ENCODE data around the gene KIF26B. TPM values are rescaled to one million over a fixed set of nuclear protein-coding genes. Genes with fewer than 3 reads are reported as not detected.

The KIF26B gene
- total RNA-seq, 2 donors from 2014 or later: 0.12 to 0.13 TPM

DNA sequence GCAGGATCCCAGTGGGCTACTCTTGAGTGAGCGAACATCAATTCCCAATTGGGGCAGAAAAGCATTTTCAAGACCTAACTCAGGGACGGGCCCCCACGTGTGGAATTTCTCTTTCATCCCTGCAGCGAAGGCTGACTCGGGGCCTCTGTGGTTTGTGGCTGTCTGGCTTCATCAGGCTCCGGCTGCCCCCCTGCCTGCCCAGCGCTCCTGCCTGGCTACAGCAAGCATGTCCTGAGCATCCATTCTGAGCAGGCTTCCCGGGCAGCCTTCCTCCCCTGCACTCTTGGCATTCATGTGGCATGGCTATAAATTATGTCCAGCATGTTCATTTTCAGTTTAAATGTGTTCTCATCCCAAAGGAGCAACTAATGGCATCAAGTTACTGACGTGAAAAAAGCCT is 588.1 kb downstream of the KIF26B start:
- ATAC-seq: no peak
- DNase-seq: no peak
- intact Hi-C loops (cut with DNase I): no loop called here

DNA sequence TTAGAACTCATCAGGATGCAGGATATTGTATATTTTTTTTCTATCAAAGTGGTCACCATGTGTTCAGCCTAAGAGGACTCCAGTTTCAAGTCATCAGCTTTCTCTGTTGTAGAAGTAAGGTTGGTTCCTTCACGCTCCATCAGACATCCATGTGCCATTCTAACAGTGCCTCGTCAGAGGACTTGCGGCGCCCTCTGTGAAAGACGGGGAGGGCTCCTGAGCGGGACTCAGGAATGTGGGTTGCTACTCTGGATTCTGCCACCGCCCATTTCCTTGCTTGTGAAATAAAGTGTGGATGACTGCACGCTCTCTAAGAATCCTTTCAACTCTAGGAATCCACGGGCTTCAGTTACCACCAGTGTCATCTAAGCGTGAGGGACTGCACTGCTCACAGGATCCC is 593.5 kb downstream of the KIF26B start:
- no peak for ATAC-seq
- intact Hi-C loops (cut with DNase I): no loop called here
- DNase-seq: no peak

DNA sequence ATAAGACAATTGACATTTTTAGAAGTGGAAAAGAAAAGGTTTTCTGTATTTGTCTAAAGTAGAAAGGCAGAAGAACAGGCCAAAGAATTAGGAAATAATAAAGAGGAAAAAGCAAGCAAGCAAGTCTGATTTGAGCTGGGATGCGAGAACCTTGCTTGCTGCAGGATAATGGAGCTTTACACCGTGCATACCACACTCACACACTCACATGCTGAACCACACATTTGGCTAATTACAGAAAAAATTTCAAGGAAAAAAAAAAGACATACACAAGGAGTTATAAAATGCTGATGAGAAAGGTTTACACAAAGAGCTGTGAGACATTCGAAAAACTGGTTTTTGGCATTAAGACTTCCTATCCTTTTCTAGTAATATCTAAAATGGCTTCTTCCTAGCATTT is 593.9 kb downstream of the KIF26B start:
- ATAC-seq (no peak), DNase-seq (no peak)
- intact Hi-C loops (cut with DNase I): no loop called here

DNA sequence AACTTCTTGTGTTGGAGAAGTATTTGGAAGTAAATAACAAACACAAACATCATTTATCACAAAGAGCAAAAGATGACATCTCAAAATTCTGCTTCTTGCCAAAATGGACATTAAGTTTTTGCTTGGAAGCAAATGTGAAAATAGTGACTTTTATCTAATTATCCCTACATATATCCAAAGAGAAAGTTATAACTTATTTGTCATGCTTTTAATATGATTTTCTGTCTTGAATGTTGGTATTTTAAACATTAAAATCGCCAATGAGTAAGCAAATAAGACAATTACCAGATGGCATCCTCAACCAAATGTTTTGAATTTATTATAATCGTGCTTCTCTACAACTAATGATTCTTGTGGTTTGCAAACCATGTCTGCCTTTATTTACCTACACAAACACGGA is 594.3 kb downstream of the KIF26B start:
- ATAC-seq: no peak
- DNase-seq: no peak
- intact Hi-C loops (cut with DNase I): no loop called here

DNA sequence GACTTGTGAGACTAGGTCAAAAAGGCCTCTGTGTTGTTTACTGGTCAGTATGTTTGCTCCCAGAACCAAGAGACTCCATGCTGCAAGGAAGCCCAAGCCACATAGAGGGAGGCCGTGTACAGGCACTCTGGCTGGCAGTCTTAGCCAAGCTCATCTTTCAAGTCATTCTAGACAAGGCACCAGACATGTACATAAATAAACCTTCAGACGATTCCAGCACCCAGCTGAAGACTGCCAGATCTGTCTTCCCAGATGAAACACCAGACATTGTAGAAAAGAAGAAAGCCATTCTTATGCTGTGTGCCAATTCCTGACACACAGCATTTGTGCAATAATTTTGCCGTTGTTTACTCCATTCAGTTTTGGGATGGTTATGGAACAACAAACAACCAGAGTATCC is 595.5 kb downstream of the KIF26B start:
- no peak for ATAC-seq
- no peak for DNase-seq
- intact Hi-C loops (cut with DNase I): no loop called here

DNA sequence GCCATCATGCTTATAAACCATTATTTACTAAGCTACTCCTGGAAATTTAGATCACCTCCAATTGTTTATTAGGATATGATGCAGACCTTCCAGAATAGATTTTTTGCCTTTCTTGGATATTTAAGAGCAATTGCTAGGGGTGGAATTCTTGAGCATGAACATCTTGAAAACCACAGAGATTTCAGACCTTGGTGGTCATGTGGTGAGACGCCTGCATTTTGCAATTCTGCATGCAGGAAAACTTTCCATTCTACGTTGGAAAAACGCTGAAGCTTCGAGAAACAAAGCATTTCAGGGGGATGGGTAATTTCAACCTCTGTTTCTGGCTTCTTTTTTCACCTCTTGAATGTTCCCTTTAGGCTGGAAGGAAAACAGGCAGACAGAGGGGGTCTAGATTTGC is 596.3 kb downstream of the KIF26B start:
- intact Hi-C loops (cut with DNase I): no loop called here
- DNase-seq: no peak
- no peak for ATAC-seq

DNA sequence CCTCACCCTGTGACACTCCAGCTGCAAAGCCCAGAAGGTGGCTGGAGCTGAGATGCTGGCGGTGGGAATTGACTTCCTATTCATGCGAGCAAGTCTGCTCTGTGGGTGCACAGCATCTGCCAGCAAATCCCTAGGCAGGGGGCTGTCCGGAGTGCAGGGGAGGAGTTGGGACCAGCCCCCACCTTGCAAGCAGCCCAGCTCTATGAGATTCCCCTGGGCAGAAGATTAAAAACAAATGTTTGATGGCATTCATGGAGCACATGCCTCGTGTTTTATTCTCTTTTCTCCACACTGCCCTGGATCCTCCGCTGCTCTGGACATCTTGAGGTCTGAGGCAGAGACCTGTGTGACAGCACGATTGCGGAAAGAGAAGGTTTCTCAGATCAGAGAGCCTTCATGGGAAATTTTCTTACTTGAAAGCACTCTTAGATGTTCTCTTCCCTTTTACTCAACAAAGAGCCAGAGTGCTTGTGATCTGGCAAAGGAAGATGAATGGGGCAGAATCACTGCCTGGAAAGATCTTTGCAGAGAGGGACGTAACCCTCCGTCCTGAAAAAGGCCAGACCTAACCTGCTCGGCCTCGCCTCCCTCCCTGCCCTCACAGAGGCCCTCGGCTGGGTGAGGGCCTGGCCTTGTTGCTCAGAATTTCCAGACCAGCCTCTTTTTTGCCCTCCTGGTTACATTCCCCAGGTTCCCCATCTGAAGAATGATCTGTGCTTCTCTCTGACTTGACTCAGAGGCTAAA is 597.1 kb downstream of the KIF26B start:
- ATAC-seq (no peak), DNase-seq (no peak)
- intact Hi-C loops (cut with DNase I): no loop called here

DNA sequence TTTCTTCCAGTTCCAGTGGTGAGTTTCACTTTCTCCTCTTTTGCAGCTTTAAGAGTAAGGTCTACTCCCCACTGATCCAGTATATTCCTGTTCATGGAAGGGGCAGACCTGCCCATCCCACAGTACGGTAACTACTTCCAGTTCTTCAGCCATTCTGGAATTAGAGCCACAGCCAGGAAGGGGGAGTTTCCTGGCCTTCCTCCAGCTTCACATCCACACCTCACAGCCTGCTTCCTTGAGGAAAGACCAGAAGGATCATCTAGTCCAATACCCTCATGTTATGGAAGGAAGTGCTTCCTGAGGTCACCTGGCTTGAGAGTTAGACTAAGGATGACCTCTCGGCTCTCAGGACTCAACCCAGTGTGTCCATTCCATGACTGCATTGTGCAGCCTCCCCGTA is 597.8 kb downstream of the KIF26B start:
- intact Hi-C loops (cut with DNase I): no loop called here
- DNase-seq (no peak), ATAC-seq (no peak)

DNA sequence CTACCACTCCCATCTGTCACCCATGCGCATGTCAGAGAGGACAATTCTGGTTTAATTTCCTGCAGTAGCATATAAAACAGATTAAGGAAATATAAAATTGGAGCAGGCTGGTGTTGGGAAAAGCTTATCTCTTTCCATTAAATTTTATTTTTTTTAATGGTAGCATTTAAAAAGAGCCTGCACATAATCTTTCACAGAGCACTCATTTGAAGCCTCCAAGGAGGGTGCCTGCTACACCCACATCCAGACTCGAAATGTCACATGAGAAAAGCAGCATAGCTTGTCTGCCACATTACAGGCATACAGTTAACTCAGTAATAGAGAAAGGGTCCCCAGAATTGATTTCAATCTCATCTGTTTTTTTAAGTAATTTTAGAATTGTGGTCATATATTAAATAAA is 599.0 kb downstream of the KIF26B start:
- intact Hi-C loops (cut with DNase I): no loop called here

DNA sequence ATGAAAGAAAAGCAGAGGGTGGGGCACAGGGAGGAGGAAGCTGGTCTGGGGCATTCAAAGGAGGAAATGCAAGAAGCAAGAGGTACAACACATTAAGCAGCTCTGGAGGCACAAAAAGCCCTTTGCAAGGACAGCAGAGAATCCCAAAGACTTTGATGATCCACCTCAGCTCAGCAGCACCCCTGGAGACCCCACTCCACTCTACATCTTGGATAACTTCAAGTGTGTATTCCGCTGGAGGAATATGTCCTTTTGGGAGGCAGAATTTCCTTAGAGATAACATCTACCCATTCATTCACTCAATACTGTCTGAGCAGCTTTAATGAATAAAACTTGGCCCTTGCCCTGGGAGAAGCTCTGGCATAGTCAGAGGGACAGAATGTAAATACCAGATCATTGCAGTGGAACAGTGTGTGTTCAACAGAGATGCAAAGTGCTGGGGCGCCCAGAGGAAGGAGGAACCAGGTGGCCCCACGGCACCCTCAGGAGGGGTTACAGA is 599.7 kb downstream of the KIF26B start:
- intact Hi-C loops (cut with DNase I): no loop called here
- DNase-seq (no peak), ATAC-seq (no peak)

More for the DNA sequence above, 599.0 kb downstream of the KIF26B start:
- no peak for ATAC-seq
- no peak for DNase-seq
